Small intestine (tissue), 7 donors: ENCODE data around the gene OR51V1. TPM values are rescaled to one million over a fixed set of nuclear protein-coding genes. Genes with fewer than 3 reads are reported as not detected.

Source experiments
- DNase-seq, 2 donors: peaks; one replicate each; pipeline versions ENCODE4 v3.0.0 to v3.0.0-alpha.2; 2013
- FAIRE-seq: peaks from 2 replicates; lab custom pipeline; 2012; peaks lifted over from hg19 to GRCh38; lab: Jason Lieb, UNC
- H3K27ac ChIP-seq, 3 donors: one replicate each; pipeline ENCODE4 v1.5.1; 2013; ENCODE audit warnings: low read length in 2 of 3, mild to moderate bottlenecking in 2 of 3, control low read depth in 1 of 3, inconsistent platforms in 1 of 3, low read depth in 1 of 3, moderate library complexity in 1 of 3
- H3K27me3 ChIP-seq, 3 donors: one replicate each; pipeline ENCODE4 v1.6.1; 2013; ENCODE audit warnings: low read length in 3 of 3, inconsistent platforms in 1 of 3; ENCODE audit not compliant: control insufficient read depth in 3 of 3, insufficient read depth in 3 of 3
- H3K36me3 ChIP-seq, 3 donors: one replicate each; pipeline ENCODE4 v1.6.1; 2013; ENCODE audit warnings: low read length in 3 of 3, inconsistent platforms in 1 of 3, low read depth in 1 of 3, mild to moderate bottlenecking in 1 of 3, moderate library complexity in 1 of 3; ENCODE audit not compliant: control insufficient read depth in 3 of 3, insufficient read depth in 2 of 3
- H3K4me1 ChIP-seq, 3 donors: one replicate each; pipeline ENCODE4 v1.6.1; 2013; ENCODE audit warnings: low read length in 2 of 3, inconsistent platforms in 1 of 3, low read depth in 1 of 3, mild to moderate bottlenecking in 1 of 3, moderate library complexity in 1 of 3; ENCODE audit not compliant: control insufficient read depth in 3 of 3, insufficient read depth in 2 of 3
- H3K4me3 ChIP-seq, 3 donors: one replicate each; pipeline ENCODE4 v1.5.1; 2013; ENCODE audit warnings: low read length in 3 of 3, control low read depth in 1 of 3, inconsistent platforms in 1 of 3, low read depth in 1 of 3, mild to moderate bottlenecking in 1 of 3, moderate library complexity in 1 of 3
- H3K9me3 ChIP-seq, 2 donors: one replicate each; pipeline ENCODE4 v1.6.1; 2013; ENCODE audit warnings: low read depth in 1 of 2, low read length in 1 of 2; ENCODE audit not compliant: control insufficient read depth in 2 of 2, insufficient read depth in 1 of 2
- WGBS, 3 donors: extraction: QIAGEN DNeasy Blood & Tissue Kit; methylation state at CpG; one replicate each; pipeline ENCODE4 v1.1.7; 2013; 5-methylcytosine and 5-hydroxymethylcytosine counted together
- polyA plus RNA-seq, 4 donors: library from polyadenylated mRNA; stranded (reverse) in 3 of 4; unstranded in 1 of 4; fragments of 200-250 nt in 3 of 4; fragments of 120-200 nt in 1 of 4; gene quantifications; one replicate each; pipeline versions ENCODE4 v1.2.1 to v1.2.3, GENCODE V29; 2013
- donor health status: healthy with polysubstance abuse.
- donor health status: control.
- donor health status: control.
- donor health status: Bipolar disorder and iron deficiency.
- donor health status: healthy.

The OR51V1 gene
- polyA plus RNA-seq, 4 donors, result not detected

GRCh38 chr11:5235364-5236095 lies 35.0 kb upstream of the OR51V1 start:
- FAIRE-seq, result no peak
- Histone ChIP-seq H3K4me1 (no peaks in the 10 kb centered on the region), H3K27me3 (no peaks in the 10 kb centered on the region), H3K4me3 (no peak overlapping the region), H3K36me3 (no peaks in the 10 kb centered on the region), H3K9me3 (no peaks in the 10 kb centered on the region), H3K27ac (no peak overlapping the region)
- 76 to 85% (median 84%) methylated on average over 5 of the region's 5 CpGs for WGBS, 3 donors
- DNase-seq, result no peak

DNA sequence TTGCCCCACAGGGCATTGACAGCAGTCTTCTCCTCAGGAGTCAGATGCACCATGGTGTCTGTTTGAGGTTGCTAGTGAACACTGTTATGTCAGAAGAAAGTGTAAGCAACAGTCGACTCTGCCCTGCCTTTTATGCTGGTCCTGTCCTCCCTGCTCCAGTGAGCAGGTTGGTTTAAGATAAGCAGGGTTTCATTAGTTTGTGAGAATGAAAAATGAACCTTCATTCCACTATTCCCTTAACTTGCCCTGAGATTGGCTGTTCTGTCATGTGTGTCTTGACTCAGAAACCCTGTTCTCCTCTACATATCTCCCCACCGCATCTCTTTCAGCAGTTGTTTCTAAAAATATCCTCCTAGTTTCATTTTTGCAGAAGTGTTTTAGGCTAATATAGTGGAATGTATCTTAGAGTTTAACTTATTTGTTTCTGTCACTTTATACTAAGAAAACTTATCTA lies 33.9 kb upstream of the OR51V1 start, which contains the start of gene HBD:
TSS of gene HBD (minus strand) at position 103 of the 454 bp plus-strand sequence. CDS start at position 53, 50 bp downstream.
- no peaks in the 10 kb centered on the region for H3K4me1 ChIP-seq
- no peak for DNase-seq
- WGBS, 3 donors, result 46 to 60% (median 54%) methylated on average over 2 of the region's 2 CpGs

GRCh38 chr11:5233307-5233706 lies 32.8 kb upstream of the OR51V1 start:
- no peak overlapping the region for H3K4me3 ChIP-seq
- no peaks in the 10 kb centered on the region for H3K27me3 ChIP-seq
- H3K9me3 ChIP-seq, result no peaks in the 10 kb centered on the region
- WGBS, 3 donors, result 47 to 77% (median 71%) methylated on average over 1 of the region's 1 CpG
- no peaks in the 10 kb centered on the region for H3K36me3 ChIP-seq
- no peak for DNase-seq
- no peak overlapping the region for H3K27ac ChIP-seq
- no peaks in the 10 kb centered on the region for H3K4me1 ChIP-seq
- FAIRE-seq, result no peak

More for the DNA sequence above, 33.9 kb upstream of the OR51V1 start, which contains the start of gene HBD:
- no peak within 1 kb of the TSS for H3K4me3 ChIP-seq
- FAIRE-seq, result no peak
- no peaks in the 10 kb centered on the region for H3K27me3 ChIP-seq
- H3K27ac ChIP-seq, result no peak within 1 kb of the TSS
- H3K9me3 ChIP-seq, result no peaks in the 10 kb centered on the region
- H3K36me3 ChIP-seq, result no peaks in the 10 kb centered on the region

DNA sequence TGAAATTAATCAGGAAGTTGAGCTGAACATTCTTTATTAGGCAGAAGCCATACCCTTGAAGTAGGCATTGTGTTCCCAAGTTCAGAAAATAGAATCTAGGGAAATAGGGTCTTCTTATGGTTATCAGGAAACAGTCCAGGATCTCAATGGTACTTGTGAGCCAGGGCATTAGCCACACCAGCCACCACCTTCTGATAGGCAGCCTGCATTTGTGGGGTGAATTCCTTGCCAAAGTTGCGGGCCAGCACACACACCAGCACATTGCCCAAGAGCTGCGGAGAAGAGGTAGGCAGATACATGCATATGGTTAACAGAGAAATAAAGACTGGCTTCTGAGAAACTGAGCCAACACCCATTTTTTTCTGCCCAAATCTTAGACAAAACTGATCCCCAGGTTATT lies 32.3 kb upstream of the OR51V1 start:
- H3K27me3 ChIP-seq, result no peaks in the 10 kb centered on the region
- H3K9me3 ChIP-seq, result no peaks in the 10 kb centered on the region
- no peak overlapping the region for H3K4me3 ChIP-seq
- no peak overlapping the region for H3K27ac ChIP-seq
- H3K36me3 ChIP-seq, result no peaks in the 10 kb centered on the region
- FAIRE-seq, result no peak
- no peak for DNase-seq
- no peaks in the 10 kb centered on the region for H3K4me1 ChIP-seq
- WGBS, 3 donors, result 97 to 98% (median 97%) methylated on average over 2 of the region's 2 CpGs

DNA sequence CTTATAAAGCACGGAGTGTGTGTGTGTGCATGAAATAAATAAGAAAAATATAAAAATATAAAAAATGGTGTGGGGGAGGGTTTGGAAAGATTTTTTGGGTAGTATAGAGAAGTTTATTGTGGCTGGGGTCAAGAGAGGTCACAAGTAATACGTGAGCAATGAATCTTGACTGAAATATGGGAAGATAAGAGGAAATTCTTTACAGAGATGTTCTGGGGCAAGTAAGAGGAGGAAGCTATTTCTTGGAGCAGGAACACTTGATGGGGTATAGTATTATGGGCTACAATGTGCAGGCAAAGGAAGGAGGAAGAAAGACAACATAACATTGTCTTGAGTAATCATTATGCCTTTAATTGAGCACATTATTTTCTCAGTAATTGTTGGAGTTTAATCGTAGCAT lies 31.7 kb upstream of the OR51V1 start:
- FAIRE-seq, result no peak
- no peak for DNase-seq
- Histone ChIP-seq H3K4me3 (no peak overlapping the region), H3K9me3 (no peaks in the 10 kb centered on the region), H3K27ac (no peak overlapping the region), H3K36me3 (no peaks in the 10 kb centered on the region), H3K27me3 (no peaks in the 10 kb centered on the region), H3K4me1 (no peaks in the 10 kb centered on the region)
- 56 to 68% (median 58%) methylated on average over 3 of the region's 3 CpGs for WGBS, 3 donors

- Histone ChIP-seq H3K9me3 (no peaks in the 10 kb centered on the region), H3K27ac (no peak overlapping the region), H3K27me3 (no peaks in the 10 kb centered on the region), H3K36me3 (no peaks in the 10 kb centered on the region), H3K4me1 (no peaks in the 10 kb centered on the region), H3K4me3 (no peak overlapping the region)
- WGBS, 3 donors, result 77 to 88% (median 82%) methylated on average over 2 of the region's 2 CpGs
- DNase-seq, result no peak
- FAIRE-seq, result no peak
These were observed 30.6 kb upstream of the OR51V1 start for GRCh38 chr11:5231111-5231510.

GRCh38 chr11:5230266-5230665 lies 29.8 kb upstream of the OR51V1 start:
- Histone ChIP-seq H3K4me1 (no peaks in the 10 kb centered on the region), H3K9me3 (no peaks in the 10 kb centered on the region), H3K36me3 (no peaks in the 10 kb centered on the region), H3K4me3 (no peak overlapping the region), H3K27me3 (peaks cover 0 to 1% (median 0%) of the 10 kb centered on the region in 3 donors), H3K27ac (no peak overlapping the region)
- DNase-seq (no peak), FAIRE-seq (no peak)
- 84 to 100% (median 90%) methylated on average over 1 of the region's 1 CpG for WGBS, 3 donors

DNA sequence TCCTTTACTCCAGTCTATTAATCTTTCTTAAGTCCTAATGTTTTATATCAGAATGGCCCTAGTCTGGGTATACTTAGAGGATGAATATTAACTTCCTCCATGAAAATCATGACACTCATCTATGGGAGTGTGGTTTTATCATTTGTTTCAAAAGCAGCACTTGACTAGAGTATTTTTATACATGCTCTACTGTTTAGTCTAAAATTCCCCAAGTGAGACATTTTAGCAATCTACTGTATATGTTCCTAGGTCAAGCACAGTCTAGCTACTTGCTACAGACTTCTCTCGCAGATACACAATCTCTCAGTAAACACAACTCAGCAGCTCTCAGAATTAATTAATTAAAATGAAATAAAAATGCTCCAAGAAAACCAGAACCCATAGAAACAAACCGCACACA lies 29.3 kb upstream of the OR51V1 start:
- no peaks in the 10 kb centered on the region for H3K36me3 ChIP-seq
- H3K4me3 ChIP-seq, result no peak overlapping the region
- H3K9me3 ChIP-seq, result no peaks in the 10 kb centered on the region
- H3K4me1 ChIP-seq, result no peaks in the 10 kb centered on the region
- no peak overlapping the region for H3K27ac ChIP-seq
- H3K27me3 ChIP-seq, result peaks cover 0 to 1% (median 0%) of the 10 kb centered on the region in 3 donors
- FAIRE-seq (no peak), DNase-seq (no peak)
- 81 to 87% (median 84%) methylated on average over 2 of the region's 2 CpGs for WGBS, 3 donors
